Germinal center (tissue), 1 donor: ENCODE measurements around the gene MVB12A.

Source experiments
- DNase-seq: peaks from one replicate; pipeline ENCODE4 v3.0.0; 2012; ENCODE audit warnings: mixed read lengths, low spot score

The MVB12A gene

GRCh38 chr19:17404621-17405249, 15.1 kb upstream of the MVB12A start:
- no peak for DNase-seq

- DNase-seq, result peak; percentile 94
These were observed 14.4 kb upstream of the MVB12A start, which contains the start of gene BST2 for GRCh38 chr19:17405250-17406045. Gene BST2 (minus strand): TSS chr19:17405630. CDS start chr19:17405575, 55 bp downstream.

- no peak for DNase-seq
These were observed 13.6 kb upstream of the MVB12A start for GRCh38 chr19:17406046-17406886.

GRCh38 chr19:17406887-17407196, 13.0 kb upstream of the MVB12A start:
- peak; percentile 51 for DNase-seq

GRCh38 chr19:17409990-17410389, 9.9 kb upstream of the MVB12A start:
- no peak for DNase-seq

- DNase-seq, result no peak
These were observed 8.0 kb upstream of the MVB12A start for GRCh38 chr19:17411801-17412200.

- no peak for DNase-seq
These were observed 5.8 kb upstream of the MVB12A start for GRCh38 chr19:17414097-17414496.

- DNase-seq, result no peak
These were observed 4.7 kb upstream of the MVB12A start for GRCh38 chr19:17415121-17415520.

- no peak for DNase-seq
These were observed 1.1 kb upstream of the MVB12A start for GRCh38 chr19:17418710-17419109.

- no peak for DNase-seq
These were observed 660 bp upstream of the MVB12A start for GRCh38 chr19:17419154-17419620.

- peak; percentile 40 for DNase-seq
These were observed 653 bp downstream of the MVB12A start for GRCh38 chr19:17420475-17420924.

GRCh38 chr19:17421942-17422341, 2.1 kb downstream of the MVB12A start:
- no peak for DNase-seq

- DNase-seq, result no peak
These were observed 3.8 kb downstream of the MVB12A start for GRCh38 chr19:17423429-17424208.

GRCh38 chr19:17424743-17425365, 5.0 kb downstream of the MVB12A start:
- DNase-seq, result peak; percentile 51

GRCh38 chr19:17429641-17430113, 9.8 kb downstream of the MVB12A start:
- DNase-seq, result no peak

GRCh38 chr19:17431417-17431816, 11.6 kb downstream of the MVB12A start:
- no peak for DNase-seq

- DNase-seq, result no peak
These were observed 15.4 kb downstream of the MVB12A start for GRCh38 chr19:17435218-17435617.

GRCh38 chr19:17436094-17436873, 16.4 kb downstream of the MVB12A start:
- no peak for DNase-seq

GRCh38 chr19:17436874-17437267, 17.0 kb downstream of the MVB12A start:
- DNase-seq, result no peak
